Stimulated activated CD4-positive, alpha-beta T cell treated with anti-CD3 and anti-CD28 coated beads, Interleukin-15, amount 100 ng/mL, for 48 hours (primary cell): Measurements from ENCODE around the gene SRP72.

ENCODE experiments used
- DNase-seq, 2 donors: peaks; one replicate each; pipeline ENCODE4 v3.0.0-alpha.2; 2020; ENCODE audit warnings: low read depth in 2 of 2

SRP72 gene

GRCh38 chr4:56544573-56545131, 77.2 kb downstream of the SRP72 start:
- DNase-seq, result peak; percentile 60 to 84

GRCh38 chr4:56550642-56551041, 83.2 kb downstream of the SRP72 start:
- DNase-seq, result no peak

- DNase-seq, result no peak
Measured at GRCh38 chr4:56551516-56551915, 84.1 kb downstream of the SRP72 start.

DNA sequence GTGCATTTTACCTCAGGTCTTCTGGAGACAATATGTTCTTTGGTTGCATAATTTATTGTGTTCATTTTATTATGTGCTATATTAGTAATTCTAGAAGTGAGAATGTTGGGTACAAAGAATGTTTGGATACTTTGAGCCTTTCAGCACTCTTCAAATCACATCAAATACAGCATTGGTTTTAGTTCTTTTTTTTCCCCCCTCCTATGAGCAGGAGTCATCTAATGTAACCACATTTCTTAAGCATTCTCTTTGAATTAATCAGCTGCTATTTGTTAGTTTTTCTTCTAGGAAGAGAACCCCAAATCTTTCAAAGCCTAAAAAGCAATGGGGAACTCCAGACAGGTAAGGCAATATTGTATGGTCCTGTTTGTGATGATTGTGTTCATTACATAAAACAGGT, 84.9 kb downstream of the SRP72 start:
- no peak for DNase-seq
